Stimulated activated CD4-positive, alpha-beta T cell treated with anti-CD3 and anti-CD28 coated beads, Interleukin-12 subunit alpha, Interleukin-12 subunit beta, amount 100 ng/mL, for 24 hours (primary cell): ENCODE data around the gene IL1RAPL1.
"Not testable (repeated sequence)": the region's sequence is repeated elsewhere in the genome, so short reads cannot be mapped to it uniquely, and the experiment has no call there.

Experiments
- DNase-seq, 2 experiments: peaks; one replicate each; pipeline ENCODE4 v3.0.0-alpha.2; 2020; ENCODE audit warnings: low read depth in 2 of 2

The IL1RAPL1 gene

DNA sequence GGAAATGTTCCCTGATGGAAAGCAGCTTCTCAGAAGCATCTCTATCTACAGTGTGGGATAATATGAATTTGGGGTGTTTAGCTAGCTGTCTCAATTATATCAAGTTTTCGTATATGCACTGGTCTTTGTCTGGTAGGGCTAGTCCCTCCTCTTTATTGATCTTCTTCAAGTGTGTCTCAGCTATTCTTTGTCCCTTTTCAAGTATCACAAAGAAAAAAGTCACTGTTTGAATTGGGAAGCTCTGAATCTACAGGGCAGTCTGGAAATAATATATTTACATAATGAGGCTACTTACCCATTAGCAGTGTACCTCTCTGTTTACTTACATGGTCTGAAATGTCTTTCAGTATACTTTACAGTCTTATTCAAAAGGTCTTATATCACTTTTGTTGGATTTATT, 526.0 kb downstream of the IL1RAPL1 start:
- DNase-seq = no peak

DNA sequence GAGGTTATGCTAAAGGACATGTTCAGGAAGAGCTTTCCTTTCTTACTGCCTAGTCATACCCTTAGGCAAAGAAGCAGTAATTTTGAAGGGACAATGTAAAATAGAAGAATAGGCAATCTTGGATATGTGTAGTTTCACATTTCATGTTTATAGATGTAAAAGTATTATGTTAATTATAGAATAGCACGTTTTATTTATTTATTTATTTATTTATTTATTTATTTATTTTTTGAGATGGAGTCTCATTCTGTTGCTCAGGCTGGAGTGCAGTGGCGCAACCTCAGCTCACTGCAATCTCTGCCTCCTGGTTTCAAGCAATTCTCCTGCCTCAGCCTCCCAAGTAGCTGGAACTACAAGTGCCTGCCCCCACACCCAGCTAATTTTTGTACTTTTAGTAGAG, 535.6 kb downstream of the IL1RAPL1 start:
- not testable (repeated sequence) for DNase-seq

DNA sequence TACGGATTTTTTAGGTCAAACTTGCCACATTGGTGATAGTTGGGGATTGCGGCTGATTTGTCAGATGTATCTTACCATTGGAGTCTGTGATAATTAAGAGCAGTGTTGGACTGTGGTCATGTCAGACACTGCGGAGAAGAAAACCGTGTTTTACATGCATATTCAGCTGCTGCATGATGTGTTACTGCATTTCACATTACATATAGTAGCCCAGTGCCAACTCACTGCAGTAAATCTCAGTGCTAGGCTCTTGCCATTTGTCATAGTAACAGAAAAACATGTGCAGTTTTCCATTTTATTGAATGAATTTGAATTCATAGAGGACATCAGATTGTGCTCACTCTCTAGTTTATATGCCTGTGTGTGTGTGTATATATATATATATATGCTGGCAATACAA, 543.7 kb downstream of the IL1RAPL1 start:
- DNase-seq = no peak

DNA sequence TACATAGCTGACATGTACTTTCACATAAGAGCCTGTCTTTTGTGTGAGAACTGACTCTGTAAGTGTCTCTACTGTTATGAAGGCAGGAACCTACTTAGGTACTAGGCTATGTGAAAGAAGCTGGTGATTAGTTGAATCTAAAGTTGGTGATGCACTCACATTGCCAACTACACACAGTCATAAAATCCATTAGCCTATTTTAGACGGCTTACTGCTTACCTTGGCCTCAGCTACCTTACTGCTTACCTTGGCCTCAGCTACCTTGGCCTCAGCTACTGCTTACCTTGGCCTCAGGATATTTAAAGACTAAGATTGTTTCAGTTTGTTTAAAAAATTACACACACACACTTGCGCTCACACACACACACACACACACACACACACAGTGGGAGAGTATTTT, 549.7 kb downstream of the IL1RAPL1 start:
- no peak for DNase-seq

DNA sequence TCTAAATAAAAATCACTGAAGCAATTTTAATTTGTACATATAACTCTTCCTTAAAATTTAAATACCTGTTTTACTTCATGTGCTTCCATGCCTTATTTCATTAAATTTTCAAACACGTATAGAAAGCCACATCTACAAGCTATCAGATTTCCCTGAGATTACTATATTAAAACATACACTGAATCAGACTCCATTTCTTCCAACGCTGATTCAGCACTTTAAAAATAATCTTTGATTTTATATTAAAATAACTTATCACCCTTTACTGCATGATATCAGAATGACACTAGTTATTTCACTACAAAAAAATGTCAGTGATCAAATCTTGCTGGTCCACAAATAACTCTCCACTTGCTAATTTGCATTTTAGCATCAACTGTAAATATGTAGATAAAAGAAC, 550.8 kb downstream of the IL1RAPL1 start:
- DNase-seq = no peak

DNA sequence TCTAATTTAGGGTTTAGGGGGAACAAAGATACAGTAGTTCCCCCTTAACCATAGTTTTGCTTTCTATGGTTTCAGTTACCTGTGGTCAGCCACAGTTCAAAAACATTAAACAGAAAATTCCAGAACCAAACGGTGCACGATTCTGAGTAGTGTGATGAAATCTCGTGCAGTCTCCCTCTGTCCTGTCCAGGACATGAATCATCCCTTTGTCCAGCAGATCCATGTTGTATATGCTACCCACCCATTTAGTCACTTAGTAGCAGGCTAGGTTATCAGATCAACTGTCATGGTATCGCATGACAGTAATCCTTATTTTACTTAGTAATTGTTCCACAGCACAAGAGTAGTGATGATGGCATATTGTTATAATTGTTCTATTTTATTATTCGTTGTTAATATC, 556.1 kb downstream of the IL1RAPL1 start:
- no peak for DNase-seq

DNA sequence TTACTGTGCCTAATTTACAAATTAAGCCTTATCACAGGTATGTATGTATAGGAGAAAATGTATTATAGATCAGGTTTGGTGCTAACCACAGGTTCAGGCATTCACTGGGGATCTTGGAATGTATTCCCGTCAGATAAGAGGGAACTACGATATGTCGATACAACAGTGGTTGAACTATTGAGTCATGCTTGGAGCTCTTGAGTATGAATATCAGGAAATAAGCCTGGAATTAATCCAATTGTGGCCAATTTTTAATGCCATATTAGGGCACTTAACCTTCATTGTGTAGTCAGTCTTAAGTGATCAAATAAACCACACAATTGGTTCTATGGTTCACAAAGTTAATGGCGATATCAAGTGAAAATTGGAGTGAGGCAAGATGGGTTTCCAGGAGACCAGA, 556.5 kb downstream of the IL1RAPL1 start:
- DNase-seq = no peak

DNA sequence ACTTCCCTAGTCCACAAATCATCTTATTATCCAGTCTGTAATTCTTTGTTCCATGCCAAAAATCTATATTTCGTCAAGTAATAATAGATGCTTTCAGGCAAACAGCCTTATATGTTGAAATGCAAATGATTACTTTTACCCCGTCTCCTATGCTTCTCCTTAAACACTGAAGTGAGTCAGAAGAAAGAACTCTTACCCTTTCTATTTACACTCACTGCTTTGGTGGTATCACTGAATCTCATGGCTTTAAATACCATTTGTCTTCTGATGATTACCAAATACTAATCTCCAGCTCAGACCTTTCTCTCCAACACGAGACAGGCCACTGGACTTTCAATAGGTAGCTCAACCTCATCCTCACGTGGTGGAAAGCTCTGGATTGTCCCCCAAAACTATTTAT, 558.1 kb downstream of the IL1RAPL1 start:
- DNase-seq = no peak

DNA sequence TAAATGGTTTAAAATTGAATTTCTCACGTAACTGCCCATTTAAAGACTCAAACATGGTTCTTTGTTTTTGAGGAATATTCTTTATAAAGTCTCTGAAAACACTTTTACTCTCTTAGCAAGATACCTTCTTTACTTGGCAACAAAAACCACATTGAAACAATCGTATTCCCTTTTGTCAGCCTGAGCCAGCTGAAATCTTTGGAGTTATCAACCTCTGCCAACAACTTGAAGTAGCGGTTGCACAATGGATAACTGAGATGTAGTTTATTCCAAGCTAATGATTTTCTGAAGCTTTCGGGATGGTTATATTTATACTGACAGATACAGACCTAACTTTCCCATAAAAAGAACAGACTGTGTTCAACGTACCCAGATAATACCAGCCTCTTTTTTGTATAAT, 561.3 kb downstream of the IL1RAPL1 start:
- no peak for DNase-seq

DNA sequence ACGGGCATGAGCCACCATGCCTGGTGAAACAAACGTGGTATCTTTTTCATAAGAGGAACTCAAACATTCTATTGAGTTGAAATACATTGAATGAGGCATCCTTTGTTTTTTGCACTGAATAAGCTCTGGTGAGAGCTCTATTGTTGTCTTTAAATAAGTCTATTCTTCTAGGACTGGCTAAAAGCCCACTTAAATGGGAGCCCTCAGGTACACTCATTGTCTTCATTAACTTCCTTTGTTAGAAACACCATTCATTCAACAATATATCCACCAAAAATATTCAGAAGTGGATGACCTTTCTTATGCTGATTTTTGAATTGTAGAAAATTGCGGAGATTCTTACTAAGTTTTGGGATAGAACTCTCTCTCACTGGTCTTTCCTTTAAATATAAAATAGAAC, 568.0 kb downstream of the IL1RAPL1 start:
- DNase-seq = no peak

DNA sequence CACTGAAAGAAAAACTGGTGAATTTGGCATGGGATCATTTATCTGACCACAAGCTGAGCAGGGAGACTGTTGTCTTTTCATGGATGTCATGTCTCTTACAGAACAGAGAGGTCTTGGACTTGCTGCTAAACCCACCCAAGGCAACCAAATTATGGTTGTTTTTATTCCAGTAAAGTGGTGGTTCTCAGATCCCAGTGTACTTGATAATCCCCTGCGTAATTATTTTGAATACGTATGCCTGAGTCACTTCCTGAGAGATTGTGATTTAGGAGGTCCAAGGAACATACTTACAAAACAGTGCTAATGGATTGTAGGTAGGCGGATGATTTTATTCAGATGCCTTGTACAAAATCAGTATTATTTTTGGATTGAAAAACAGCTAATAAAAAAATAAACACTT, 585.6 kb downstream of the IL1RAPL1 start:
- DNase-seq = no peak

DNA sequence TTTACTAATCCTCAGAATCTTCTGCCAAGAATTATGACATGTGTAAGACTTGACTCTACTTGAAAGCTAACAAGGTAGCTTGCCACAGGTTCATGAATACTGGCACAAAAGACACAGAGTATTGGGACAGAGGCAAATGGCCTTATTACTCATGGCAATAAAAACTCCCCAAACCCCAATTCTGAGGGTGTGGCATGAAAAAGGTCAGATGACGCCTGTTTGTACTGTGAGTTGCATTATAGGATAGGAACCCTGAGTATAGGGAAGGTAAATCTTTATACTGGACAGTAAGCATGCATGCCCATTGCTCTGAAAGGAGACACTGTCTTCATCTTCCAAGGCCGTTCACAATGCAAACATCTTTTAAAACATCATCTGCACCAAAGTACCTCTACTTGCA, 600.0 kb downstream of the IL1RAPL1 start:
- DNase-seq = no peak

DNA sequence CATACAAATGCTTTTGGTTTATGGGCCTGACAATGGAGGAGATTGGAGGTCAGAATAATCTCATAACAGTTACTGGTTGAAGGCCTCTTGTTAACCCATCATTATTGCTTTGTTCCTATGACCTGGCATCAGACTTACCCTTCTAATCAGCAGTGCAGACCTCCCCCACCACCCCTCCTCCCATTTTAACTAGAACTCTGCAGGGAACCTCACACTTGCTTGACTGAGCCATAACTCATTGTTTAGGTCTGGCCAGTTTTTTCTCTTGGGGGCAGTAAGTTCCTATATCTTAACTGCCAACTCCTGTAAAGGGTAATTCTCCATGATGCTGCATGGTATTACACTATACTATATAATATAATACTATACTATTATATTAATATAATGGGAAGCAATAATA, 609.3 kb downstream of the IL1RAPL1 start:
- DNase-seq = no peak

DNA sequence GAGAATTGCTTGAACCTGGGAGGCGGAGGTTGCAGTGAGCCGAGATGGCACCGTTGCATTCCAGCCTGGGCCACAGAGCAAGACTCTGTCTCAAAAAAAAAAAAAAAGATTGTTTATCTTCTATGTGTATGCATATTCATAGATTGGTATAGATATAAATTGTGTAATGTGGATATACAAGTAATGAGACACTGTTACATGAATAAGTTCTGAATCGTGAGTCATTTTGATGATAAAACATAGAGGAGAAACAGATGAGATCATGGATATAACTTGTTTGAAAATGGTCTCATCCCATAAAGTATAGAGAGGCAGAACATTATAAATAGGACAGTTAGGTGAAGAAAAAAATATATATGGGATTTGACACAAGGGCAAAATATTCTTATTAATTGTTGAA, 628.0 kb downstream of the IL1RAPL1 start:
- DNase-seq = no peak

DNA sequence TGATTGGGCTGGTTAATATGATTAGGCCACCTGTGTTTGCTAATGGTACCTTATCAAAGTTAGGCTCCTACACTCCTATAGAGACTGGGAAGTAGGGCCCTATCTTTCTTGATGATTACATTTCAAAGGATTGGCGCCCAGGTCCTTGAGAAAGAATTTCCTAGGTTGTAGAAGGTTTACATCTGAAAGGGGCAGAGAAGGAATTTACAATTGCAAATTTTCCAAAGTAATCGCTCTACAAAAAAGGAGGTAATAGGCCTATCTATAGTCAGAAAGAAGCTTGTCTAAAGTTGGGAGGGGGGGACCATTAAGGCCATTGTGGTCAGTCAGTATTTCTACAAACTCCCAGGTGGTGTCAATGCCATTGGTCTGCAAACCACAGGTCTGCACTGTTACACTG, 638.4 kb downstream of the IL1RAPL1 start:
- no peak for DNase-seq

DNA sequence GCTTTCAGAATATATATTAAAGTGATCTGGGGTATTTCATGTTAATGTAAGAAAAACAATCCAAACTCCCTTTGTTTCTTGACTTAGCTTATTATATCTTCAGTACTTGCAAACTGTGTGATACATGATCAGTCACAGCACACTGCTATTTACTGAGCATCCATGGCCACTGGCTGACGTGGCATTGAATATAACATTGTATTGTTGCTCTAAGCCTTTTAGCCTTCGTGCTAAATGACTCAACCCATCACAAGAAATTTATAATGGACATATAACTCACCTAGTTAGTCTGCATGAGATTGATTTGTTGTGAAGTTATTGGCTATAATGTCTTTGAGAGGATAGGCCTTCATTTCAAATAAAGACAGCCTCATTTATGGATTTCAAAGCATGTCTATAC, 642.6 kb downstream of the IL1RAPL1 start:
- no peak for DNase-seq

DNA sequence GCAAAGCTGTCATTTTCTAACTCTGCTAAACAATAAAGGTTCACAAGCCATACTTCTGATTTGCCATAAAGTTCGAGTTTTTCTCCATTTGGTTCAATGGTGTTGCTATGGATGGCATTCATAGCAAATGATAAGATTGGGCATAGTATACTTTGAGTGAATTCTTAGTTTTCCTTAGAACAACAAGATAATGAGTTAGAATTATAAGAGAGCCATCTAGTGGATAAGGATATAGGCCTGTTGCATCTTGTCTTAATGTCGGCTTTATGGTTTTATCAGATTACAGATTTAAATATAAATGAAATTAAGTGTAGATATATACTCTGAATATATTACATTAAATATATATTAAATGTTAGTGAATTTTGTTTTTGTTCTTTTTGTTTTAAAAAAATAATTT, 644.6 kb downstream of the IL1RAPL1 start:
- DNase-seq = no peak

DNA sequence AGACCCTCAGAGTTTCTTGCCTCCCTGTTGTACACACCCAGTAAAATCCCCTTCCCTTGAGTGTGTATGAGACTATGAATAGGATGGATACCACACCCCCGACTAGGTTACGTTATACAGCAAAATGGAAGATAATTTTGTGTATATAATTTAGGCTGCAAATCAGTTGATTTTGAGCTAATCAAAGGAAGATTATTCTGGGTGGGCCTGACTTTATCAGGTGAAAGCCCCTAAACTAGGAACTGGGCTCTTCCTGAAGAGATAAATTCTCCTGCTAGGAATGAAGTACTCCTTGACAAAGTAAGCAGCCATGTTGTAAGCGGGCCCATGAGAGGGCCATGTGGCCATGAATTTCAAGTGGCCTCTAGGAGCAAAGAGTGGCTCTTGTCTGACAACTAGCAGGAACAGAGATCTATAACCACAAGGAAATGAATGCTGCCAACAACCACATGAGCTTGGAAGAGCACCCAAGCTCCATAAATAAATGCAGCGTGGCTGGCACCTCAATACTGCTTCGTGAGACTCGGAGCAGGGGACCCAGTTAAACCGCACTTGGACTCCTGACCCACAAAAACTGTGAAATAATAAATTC, 646.4 kb downstream of the IL1RAPL1 start:
- no peak for DNase-seq

DNA sequence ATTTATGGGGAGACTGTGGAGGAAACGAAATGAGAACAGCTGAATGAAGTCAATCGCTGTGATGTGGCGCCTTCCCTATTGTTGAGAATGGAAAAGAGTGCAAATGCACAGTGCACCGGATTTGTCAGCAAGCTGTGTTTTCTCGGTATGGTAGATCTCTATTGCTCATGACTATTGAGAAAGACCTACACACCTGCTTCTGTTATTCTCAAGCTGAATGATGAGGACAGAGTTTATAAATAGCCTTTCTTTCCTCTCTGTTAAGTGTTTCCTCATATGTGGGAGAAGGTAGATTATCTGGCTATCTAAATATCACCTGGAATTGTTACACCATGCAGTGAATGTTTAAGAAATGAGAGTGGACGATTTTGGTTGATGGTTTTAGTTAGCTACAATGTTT, 650.7 kb downstream of the IL1RAPL1 start:
- no peak for DNase-seq

DNA sequence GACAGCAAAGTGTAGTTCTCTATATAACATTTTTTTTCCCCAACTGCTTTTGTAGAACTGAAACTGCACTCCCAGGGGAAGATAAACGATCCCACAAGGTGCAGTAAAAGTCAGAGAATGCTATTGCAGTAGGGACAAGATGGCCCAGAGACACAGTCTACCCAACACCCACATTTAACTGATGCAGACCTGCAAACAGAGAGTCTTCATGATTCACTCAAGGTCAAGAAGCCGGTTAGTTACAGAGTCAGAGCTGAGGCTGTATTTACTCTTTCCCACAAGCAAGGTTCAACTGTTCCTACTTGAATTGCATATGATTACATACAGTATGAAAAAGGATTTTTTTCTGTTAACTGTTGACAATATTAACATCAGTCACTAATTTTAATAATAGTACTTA, 654.6 kb downstream of the IL1RAPL1 start:
- no peak for DNase-seq

DNA sequence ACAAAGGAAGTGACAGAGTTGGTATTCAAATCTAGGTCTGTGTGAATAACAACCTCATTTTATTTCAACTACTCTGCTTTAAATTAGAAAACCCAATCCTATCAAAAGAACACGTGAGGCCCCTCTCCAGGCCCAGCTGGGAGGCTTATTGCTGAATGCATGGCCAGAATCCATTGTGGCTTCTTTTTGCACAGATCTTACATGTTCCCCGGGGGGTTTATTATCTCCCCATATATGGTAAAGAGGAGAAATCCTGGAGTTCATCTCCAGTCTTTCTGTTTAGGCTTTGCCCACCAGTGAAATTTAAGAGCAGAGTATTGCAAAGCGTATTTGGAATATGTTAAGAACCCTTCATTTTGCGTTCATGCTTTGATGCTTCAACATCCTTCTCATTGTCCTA, 655.6 kb downstream of the IL1RAPL1 start:
- DNase-seq = no peak

DNA sequence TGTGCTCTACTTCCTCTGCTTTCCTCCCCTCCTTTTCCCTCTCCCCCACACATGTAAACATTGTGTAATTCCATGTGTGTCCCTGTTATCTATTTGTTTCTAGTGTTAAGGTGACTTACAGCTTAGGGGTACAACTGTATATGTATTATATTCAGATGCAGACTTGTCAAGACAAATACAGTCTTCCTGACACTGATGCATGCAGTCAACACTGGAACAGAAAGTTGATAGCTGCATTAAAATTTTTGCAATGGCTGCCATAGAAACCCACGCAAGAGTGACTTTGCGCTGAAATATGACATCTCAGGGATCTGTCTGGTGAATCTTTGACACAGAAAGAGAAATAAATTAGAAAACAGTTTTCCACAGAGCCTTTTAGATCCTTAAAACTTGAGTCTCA, 656.7 kb downstream of the IL1RAPL1 start:
- DNase-seq = no peak

DNA sequence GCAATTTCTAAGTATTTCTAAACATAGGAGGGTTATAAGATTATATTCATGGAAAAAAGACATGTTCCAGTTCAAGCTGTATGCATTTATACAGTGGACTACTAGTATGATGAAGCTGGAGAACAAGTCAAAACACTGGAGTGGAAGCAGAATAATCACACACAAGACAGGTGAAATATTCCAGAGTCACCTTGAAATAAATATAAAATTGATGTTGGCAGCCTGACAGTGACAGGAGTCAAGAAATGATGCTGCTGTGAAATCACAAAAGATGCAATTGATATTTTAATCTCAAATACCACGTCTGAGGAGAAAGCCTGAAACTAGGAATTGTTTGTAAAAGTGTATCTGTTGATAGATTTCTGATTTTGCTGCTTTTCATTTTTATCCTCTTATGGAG, 667.3 kb downstream of the IL1RAPL1 start:
- DNase-seq = no peak

DNA sequence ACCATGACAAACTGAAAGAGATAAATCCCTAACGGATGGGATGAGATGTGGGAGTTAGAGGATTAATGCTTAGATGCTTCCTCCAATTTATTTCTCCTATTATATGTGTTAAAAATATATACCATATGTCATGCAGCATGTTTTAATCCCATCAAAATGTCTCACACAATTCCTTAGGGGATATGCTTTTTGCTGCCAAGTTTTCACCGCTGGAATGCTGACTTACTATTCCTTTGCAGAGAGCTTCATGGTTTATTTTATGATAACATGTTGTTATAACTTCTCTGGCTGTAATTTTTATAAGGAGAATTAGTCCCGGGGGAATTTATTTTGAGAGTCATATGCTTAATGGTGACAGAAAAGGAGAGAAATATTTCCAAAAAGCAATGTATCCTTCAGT, 670.3 kb downstream of the IL1RAPL1 start:
- no peak for DNase-seq

DNA sequence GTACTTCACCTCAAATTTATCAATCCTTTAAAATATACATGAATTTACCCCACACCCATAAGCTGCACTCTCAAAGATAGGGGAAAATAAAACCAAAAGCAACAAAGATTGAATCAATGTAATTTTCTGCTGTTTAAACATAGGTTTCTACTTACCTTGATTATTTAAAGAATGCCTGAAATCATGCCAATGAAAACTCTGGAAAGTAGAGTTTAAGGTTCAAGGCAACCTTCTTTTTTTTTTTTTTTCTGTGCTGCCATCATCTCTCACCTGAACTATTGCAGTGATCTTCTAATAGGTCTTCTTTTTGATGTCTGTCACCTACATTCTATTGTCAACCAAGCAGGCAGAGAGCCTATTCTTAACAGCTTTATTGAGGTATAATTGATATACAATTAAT, 682.1 kb downstream of the IL1RAPL1 start:
- no peak for DNase-seq
